ENCODE measurements around the gene NONO. TPM values are rescaled to one million over a fixed set of nuclear protein-coding genes. Genes with fewer than 3 reads are reported as not detected.

NONO gene
- total RNA-seq, 1 experiment from 2014 or later, result 514 TPM

DNA sequence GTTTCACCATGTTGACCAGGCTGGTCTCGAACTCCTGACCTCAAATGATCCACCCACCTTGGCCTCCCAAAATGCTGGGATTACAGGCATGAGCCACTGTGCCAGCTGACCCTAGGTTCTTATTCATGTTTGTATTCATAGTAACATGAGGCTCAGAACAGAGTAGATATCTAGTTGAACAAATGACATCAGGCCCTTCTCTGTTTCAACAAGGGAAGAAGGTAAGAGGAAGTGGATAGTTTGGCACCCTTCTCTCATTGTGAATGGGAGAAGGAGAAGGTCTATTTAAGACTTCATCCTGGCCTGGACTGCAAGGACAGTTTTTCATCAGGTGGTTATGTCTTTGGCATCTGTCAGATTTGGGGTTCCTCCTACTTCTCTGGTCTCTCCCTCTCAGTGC is 46.6 kb upstream of the NONO start:
- no TSS peak for BruUV-seq (replicated peaks)
- no peak for ATAC-seq
- Histone ChIP-seq H3K9me2 (replicated peaks; ENCODE audit: low read length) (no peaks in the 10 kb centered on the region), H3K36me3 (ENCODE audit: low read depth, low read length) (no peaks in the 10 kb centered on the region), H3K9ac (ENCODE audit: low read length) (no peak overlapping the region), H3K4me3 (ENCODE audit: low read length) (no peak overlapping the region), H3K9me3 (ENCODE audit: low read length) (no peaks in the 10 kb centered on the region), H3K27ac (ENCODE audit: low read length) (no peak overlapping the region), H3K4me2 (ENCODE audit: low read length) (no peak overlapping the region), H3K79me2 (ENCODE audit: low read length) (no peaks in the 10 kb centered on the region), H4K20me1 (ENCODE audit: low read length) (no peaks in the 10 kb centered on the region), H3K27me3 (ENCODE audit: low read length) (no peaks in the 10 kb centered on the region), H3F3A (ENCODE audit: low read length, unreplicated experiment) (no peaks in the 10 kb centered on the region), H2AFZ (ENCODE audit: low read length) (no peak overlapping the region), H3K4me1 (ENCODE audit: insufficient read depth, low read length) (no peaks in the 10 kb centered on the region)
- POLR2A ChIA-PET (ENCODE audit: unreplicated experiment), result no interaction called here
- no peak for DNase-seq
- CTCF ChIA-PET, result no interaction called here
- intact Hi-C loops (cut with micrococcal nuclease), result no loop called here
- no peak for TF ChIP-seq EZH2phosphoT487 (IDR thresholded peaks at IDR 0.05; ENCODE audit: borderline replicate concordance, low read length)

DNA sequence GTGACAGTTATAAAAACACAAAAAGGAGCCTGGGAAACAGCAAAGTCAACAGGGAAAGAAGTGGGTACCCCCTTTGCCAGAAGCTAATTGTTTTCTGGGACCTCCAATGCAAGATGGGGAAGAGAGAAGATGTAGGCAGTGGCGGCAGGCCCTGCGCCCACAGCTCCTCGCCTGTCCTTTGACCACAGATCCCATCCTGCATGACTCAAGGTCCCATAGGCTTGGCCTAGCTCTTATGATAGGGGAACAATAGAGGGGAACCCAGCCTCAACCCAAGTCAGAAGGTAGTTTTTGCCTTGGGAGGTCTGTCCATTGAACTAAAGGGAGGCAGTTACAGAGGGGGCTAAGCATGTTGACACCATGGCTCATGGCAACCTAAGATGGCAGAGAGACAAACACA is 43.7 kb upstream of the NONO start:
- Histone ChIP-seq H4K20me1 (ENCODE audit: low read length) (no peaks in the 10 kb centered on the region), H3K27me3 (ENCODE audit: low read length) (no peaks in the 10 kb centered on the region), H3K36me3 (ENCODE audit: low read depth, low read length) (no peaks in the 10 kb centered on the region; the same call in 1 of the 2 replicates), H3K9me3 (ENCODE audit: low read length) (no peaks in the 10 kb centered on the region), H3K27ac (ENCODE audit: low read length) (no peak overlapping the region), H2AFZ (ENCODE audit: low read length) (no peak overlapping the region), H3K4me3 (ENCODE audit: low read length) (no peak overlapping the region), H3K4me2 (ENCODE audit: low read length) (no peak overlapping the region), H3K4me1 (ENCODE audit: insufficient read depth, low read length) (no peaks in the 10 kb centered on the region), H3F3A (ENCODE audit: low read length, unreplicated experiment) (no peaks in the 10 kb centered on the region), H3K79me2 (ENCODE audit: low read length) (no peaks in the 10 kb centered on the region), H3K9me2 (replicated peaks; ENCODE audit: low read length) (no peaks in the 10 kb centered on the region), H3K9ac (ENCODE audit: low read length) (no peak overlapping the region)
- TF ChIP-seq, protein P1, sequence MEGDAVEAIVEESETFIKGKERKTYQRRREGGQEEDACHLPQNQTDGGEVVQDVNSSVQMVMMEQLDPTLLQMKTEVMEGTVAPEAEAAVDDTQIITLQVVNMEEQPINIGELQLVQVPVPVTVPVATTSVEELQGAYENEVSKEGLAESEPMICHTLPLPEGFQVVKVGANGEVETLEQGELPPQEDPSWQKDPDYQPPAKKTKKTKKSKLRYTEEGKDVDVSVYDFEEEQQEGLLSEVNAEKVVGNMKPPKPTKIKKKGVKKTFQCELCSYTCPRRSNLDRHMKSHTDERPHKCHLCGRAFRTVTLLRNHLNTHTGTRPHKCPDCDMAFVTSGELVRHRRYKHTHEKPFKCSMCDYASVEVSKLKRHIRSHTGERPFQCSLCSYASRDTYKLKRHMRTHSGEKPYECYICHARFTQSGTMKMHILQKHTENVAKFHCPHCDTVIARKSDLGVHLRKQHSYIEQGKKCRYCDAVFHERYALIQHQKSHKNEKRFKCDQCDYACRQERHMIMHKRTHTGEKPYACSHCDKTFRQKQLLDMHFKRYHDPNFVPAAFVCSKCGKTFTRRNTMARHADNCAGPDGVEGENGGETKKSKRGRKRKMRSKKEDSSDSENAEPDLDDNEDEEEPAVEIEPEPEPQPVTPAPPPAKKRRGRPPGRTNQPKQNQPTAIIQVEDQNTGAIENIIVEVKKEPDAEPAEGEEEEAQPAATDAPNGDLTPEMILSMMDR (conservative IDR thresholded peaks at IDR 0.05; ENCODE audit: low read depth, low read length), result no peak
- no peak for TF ChIP-seq EZH2phosphoT487 (IDR thresholded peaks at IDR 0.05; ENCODE audit: borderline replicate concordance, low read length)
- POLR2A ChIA-PET (ENCODE audit: unreplicated experiment), result no interaction called here
- BruUV-seq (replicated peaks), result TSS peak; percentile 47
- DNase-seq (no peak), ATAC-seq (no peak)
- CTCF ChIA-PET, result no interaction called here
- intact Hi-C loops (cut with micrococcal nuclease), result no loop called here

DNA sequence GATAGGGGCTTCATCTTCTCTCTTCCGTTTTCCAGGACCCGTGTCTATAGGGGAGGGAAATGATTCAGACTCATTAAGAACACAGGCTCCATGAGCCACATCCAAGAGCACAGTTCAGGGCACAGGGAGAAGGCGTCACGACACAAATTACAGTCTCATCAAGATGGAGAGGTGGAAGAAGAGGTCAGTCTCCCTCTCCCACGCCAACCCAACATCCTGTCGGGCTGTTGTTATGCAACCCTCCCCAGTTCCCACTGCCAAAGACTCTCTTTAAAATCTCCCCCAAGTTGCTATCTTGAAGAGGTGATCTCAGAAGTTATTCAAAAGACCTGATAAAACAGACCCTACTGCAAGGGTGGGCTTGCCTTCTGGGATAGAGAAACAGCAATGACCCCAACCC is 42.1 kb upstream of the NONO start:
- H4K20me1 ChIP-seq (ENCODE audit: low read length), result no peaks in the 10 kb centered on the region
- H3K9me3 ChIP-seq (ENCODE audit: low read length), result no peaks in the 10 kb centered on the region
- no peaks in the 10 kb centered on the region for H3K4me1 ChIP-seq (ENCODE audit: insufficient read depth, low read length)
- no peak for ATAC-seq
- H3F3A ChIP-seq (ENCODE audit: low read length, unreplicated experiment), result no peaks in the 10 kb centered on the region
- no peak overlapping the region for H3K4me3 ChIP-seq (ENCODE audit: low read length)
- H3K4me2 ChIP-seq (ENCODE audit: low read length), result no peak overlapping the region
- no peak overlapping the region for H3K9ac ChIP-seq (ENCODE audit: low read length)
- CTCF ChIA-PET, result no interaction called here
- DNase-seq, result no peak
- no peak overlapping the region for H3K27ac ChIP-seq (ENCODE audit: low read length)
- H3K36me3 ChIP-seq (ENCODE audit: low read depth, low read length), result peaks cover 6% of the 10 kb centered on the region
- H3K27me3 ChIP-seq (ENCODE audit: low read length), result no peaks in the 10 kb centered on the region
- intact Hi-C loops (cut with micrococcal nuclease), result no loop called here
- H2AFZ ChIP-seq (ENCODE audit: low read length), result no peak overlapping the region
- no TSS peak for BruUV-seq (replicated peaks)
- POLR2A ChIA-PET (ENCODE audit: unreplicated experiment), result no interaction called here
- no peaks in the 10 kb centered on the region for H3K79me2 ChIP-seq (ENCODE audit: low read length)
- TF ChIP-seq EZH2 (IDR thresholded peaks at IDR 0.05; ENCODE audit: low read length, unreplicated experiment) (no peak), EZH2phosphoT487 (IDR thresholded peaks at IDR 0.05; ENCODE audit: borderline replicate concordance, low read length) (no peak)
- TF ChIP-seq, protein P1 (conservative IDR thresholded peaks at IDR 0.05; ENCODE audit: low read depth, low read length), result no peak
- H3K9me2 ChIP-seq (replicated peaks; ENCODE audit: low read length), result no peaks in the 10 kb centered on the region

Measured in PC-3 (cell line).